Measurements from ENCODE around the gene AUP1.

AUP1 gene

DNA sequence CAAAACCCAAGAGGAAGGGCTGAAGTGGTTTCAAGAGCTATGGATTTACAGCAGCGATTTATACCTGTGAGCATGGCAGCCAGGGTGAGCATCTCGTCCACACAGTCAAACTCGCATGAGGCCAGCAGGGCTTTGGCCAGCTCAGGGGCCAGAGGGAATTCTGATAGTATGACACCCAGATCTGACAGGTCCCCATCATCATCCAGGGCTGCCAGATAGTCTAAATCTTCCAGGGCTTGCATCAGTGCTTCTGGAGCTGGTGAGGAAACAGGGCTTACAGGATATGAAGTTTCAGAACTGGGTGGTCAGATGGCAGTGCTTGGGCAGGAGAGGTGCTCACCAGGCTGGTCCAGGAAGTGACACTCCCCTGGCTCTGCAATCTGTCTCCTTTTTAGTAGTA lies 7.0 kb downstream of the AUP1 start:
- TF ChIP-seq, protein P1, sequence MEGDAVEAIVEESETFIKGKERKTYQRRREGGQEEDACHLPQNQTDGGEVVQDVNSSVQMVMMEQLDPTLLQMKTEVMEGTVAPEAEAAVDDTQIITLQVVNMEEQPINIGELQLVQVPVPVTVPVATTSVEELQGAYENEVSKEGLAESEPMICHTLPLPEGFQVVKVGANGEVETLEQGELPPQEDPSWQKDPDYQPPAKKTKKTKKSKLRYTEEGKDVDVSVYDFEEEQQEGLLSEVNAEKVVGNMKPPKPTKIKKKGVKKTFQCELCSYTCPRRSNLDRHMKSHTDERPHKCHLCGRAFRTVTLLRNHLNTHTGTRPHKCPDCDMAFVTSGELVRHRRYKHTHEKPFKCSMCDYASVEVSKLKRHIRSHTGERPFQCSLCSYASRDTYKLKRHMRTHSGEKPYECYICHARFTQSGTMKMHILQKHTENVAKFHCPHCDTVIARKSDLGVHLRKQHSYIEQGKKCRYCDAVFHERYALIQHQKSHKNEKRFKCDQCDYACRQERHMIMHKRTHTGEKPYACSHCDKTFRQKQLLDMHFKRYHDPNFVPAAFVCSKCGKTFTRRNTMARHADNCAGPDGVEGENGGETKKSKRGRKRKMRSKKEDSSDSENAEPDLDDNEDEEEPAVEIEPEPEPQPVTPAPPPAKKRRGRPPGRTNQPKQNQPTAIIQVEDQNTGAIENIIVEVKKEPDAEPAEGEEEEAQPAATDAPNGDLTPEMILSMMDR (IDR thresholded peaks at IDR 0.05; ENCODE audit: control insufficient read depth, extremely low read depth, insufficient read depth), result no peak
- no peak for DNase-seq (ENCODE audit: low read depth)
- H3K4me3 ChIP-seq (ENCODE audit: low read depth, low read length), result no peak overlapping the region

DNA sequence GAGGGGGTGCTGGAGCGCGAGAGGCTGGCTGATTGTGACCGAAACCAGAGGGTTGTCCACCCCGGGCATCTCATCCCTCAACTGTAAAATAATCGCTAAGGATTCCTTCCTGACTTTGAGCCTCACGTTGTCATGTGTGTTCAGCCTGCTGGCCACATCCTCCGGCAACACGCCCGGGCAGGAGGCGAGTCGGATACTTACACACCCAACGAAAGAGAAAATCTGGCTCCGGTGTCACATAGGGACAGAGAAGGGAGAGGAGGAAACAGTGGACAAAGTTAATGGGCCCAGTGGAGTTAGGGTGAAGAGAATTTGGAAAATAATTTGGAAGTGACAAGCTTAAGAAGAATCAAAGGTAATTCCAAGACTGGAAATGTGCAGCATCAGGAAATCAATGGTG lies 12.9 kb downstream of the AUP1 start:
- no peak overlapping the region for H3K4me3 ChIP-seq (ENCODE audit: low read depth, low read length)
- TF ChIP-seq, protein P1 (IDR thresholded peaks at IDR 0.05; ENCODE audit: control insufficient read depth, extremely low read depth, insufficient read depth), result no peak
- DNase-seq (ENCODE audit: low read depth), result no peak

DNA sequence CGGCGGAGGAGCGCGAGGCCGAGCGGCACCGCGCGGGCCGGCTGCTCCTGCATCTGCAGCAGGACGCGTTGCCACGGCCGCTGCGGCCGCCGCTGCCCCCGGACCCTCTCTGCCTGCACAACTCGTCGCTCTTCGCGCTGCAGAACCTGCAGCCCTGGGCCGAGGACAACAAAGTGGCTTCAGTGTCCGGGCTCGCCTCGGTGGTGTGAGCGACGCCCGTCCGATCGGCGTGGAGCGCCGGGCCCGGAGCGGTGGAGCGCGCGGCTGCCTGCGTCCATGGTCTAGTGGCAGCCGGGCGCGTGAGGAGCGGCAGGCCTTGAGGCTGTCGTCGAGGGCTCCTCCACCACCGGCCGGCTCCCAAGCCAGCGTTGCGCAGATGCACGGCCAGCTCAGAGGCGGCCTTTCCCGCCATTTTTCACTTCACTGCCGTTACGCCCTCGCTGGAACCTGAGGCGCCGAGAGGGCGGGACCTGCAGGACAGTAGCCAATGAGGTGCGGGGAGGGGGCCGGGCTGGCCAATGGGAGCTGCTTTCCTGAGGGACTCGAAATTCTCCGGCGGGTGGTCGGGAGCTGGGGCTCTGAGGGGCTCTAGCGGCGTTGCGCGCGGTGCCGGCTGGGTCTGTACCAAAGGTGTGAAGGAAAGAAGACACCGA lies 13.4 kb downstream of the AUP1 start:
- no peak overlapping the region for H3K4me3 ChIP-seq (ENCODE audit: low read depth, low read length)
- TF ChIP-seq, protein P1 (IDR thresholded peaks at IDR 0.05; ENCODE audit: control insufficient read depth, extremely low read depth, insufficient read depth), result no peak
- DNase-seq (ENCODE audit: low read depth), result no peak

DNA sequence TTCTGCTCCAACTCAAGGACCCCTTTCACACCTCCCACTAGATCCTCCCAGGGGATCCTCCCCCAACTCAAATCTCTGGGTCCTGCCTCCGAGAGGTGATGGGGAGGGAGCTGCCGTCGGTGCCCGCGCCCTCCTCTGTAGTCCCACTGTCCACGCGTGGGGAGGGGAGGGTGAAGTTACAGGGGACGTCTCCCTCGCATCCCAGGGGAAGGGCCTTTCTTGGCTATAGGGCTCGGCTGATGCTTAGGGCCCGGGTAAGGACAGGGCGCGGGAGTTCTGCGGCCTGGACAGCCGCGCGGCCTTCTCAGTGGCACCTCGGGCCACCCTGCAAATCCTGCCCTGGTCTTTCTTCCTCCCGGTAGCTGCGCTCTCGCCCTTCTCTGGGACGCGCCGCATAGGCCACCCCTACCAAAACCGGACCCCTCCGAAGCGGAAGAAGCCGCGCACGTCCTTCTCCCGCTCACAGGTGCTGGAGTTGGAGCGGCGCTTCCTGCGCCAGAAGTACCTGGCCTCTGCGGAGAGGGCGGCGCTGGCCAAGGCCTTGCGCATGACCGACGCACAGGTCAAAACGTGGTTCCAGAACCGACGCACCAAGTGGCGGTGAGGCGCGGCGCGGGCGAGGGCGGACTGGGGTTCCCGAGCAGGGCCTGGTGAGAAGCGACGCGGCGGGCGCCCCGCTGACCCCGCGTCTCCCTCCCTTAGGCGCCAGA lies 14.1 kb downstream of the AUP1 start:
- TF ChIP-seq, protein P1 (IDR thresholded peaks at IDR 0.05; ENCODE audit: control insufficient read depth, extremely low read depth, insufficient read depth), result no peak
- DNase-seq (ENCODE audit: low read depth), result no peak
- no peak overlapping the region for H3K4me3 ChIP-seq (ENCODE audit: low read depth, low read length)

DNA sequence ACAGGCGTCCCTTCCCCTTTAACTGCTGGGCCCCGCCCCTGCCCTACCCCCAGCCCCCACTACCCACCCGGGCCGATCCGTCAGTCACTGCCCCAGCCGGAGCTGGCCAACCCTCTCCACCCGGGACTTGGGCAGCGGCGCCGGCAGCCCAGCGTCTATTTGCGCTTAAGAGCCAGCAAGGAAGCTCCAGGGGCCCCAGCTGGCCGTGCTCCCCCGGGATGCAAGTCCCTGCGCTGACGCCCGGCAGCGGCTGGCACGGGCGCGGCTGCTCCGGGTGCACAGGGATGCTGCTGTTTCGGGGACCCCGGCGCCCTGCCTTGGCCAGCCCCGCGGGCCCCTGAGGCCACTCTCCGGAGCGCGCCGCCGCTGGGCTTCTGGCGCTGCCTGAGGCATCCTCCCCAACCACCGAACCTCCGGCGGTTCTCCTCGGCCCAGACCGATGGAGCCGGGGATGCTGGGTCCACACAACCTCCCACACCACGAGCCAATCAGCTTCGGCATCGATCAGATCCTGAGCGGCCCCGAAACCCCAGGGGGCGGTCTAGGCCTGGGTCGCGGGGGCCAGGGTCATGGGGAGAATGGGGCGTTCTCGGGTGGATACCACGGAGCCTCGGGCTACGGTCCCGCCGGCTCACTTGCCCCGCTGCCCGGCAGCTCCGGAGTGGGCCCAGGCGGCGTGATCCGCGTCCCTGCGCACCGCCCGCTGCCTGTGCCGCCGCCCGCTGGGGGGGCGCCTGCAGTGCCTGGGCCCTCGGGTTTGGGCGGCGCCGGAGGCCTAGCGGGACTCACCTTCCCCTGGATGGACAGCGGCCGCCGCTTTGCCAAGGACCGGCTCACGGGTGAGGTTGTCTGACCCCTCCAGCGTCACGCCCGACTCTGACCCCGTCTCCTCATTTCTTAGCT lies 14.9 kb downstream of the AUP1 start, which contains the start of gene TLX2:
TLX2 (plus strand) TSS at position 83 of the 903 bp plus-strand sequence; CDS start at position 440, 357 bp downstream.
- DNase-seq (ENCODE audit: low read depth), result no peak
- no peak within 1 kb of the TSS for H3K4me3 ChIP-seq (ENCODE audit: low read depth, low read length)
- TF ChIP-seq, protein P1 (IDR thresholded peaks at IDR 0.05; ENCODE audit: control insufficient read depth, extremely low read depth, insufficient read depth), result no peak

DNA sequence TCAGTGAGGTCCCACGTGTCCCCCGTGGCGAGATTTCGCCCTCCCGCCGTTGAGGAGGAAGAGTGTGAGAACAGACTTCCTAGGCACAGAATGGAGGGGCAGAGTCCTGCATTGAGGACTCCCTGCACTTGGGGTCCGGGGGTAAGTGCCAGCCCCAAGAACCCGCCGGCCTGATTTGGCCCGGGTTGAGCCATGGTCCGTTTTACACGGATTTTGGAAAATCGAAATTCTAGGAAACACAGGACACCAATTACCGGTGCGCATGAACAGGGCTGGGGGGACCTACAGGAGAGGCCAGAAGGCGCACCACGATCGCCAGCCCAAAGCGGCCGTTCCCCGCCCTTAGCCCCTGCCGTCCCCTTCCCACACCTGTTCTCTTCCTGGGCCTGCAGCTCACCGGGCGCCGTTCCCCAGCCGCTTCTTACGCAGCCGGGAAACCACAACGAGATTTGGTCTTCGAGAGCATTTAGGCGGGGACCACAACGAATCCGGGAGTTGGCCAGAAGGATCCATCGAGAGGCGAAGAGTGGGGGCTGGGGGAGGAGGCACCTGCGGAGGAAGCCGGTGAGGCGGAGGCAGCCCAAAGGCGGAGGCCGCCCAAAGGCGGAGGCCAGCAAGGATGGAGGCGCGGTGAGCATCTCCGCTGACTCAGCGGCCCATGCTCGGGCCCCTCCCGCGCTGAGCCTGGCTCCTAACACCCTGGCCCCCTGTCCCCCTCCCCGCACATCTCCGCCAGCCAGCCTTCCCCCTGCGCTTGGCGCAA lies 15.7 kb downstream of the AUP1 start:
- no peak overlapping the region for H3K4me3 ChIP-seq (ENCODE audit: low read depth, low read length)

More for the DNA sequence above, 15.7 kb downstream of the AUP1 start:
- no peak for DNase-seq (ENCODE audit: low read depth)
- TF ChIP-seq, protein P1 (IDR thresholded peaks at IDR 0.05; ENCODE audit: control insufficient read depth, extremely low read depth, insufficient read depth), result no peak

All from LNCaP clone FGC (cell line).